Psoas muscle (tissue), 8 donors: ENCODE measurements around the gene EIF1. TPM values are rescaled to one million over a fixed set of nuclear protein-coding genes. Genes with fewer than 3 reads are reported as not detected.
"Not testable (repeated sequence)": the region's sequence is repeated elsewhere in the genome, so short reads cannot be mapped to it uniquely, and the experiment has no call there.

Source experiments
- ATAC-seq, 4 donors: fragments of 200-7000 bp; cut with Tn5 transposase; one replicate each; pipeline ENCODE4 v1.9.1; 2020; ENCODE audit warnings: moderate library complexity in 3 of 4, mild to moderate bottlenecking in 2 of 4
- DNase-seq, 2 donors: peaks; one replicate each; pipeline ENCODE4 v3.0.0-alpha.2; 2020
- H3K27ac ChIP-seq: fragments of 200-600 bp; one replicate; pipeline ENCODE4 v1.8.0; 2022
- H3K27me3 ChIP-seq, 3 donors: fragments of 200-600 bp in 1 of 3; one replicate each; pipeline versions ENCODE4 v1.6.1 to v1.8.0; 2013 to 2022; ENCODE audit warnings: low read length in 2 of 3, mild to moderate bottlenecking in 2 of 3, moderate library complexity in 1 of 3; ENCODE audit not compliant: insufficient read depth in 3 of 3
- H3K36me3 ChIP-seq, 2 donors: fragments of 200-600 bp in 1 of 2; one replicate each; pipeline versions ENCODE4 v1.6.1 to v1.8.0; 2013 to 2022; ENCODE audit warnings: low read depth in 1 of 2, mild to moderate bottlenecking in 1 of 2, moderate library complexity in 1 of 2; ENCODE audit not compliant: insufficient read depth in 1 of 2
- H3K4me1 ChIP-seq: fragments of 200-600 bp; one replicate; pipeline ENCODE4 v1.8.0; 2022
- H3K4me3 ChIP-seq: fragments of 200-600 bp; one replicate; pipeline ENCODE4 v1.8.0; 2022; ENCODE audit warnings: mild to moderate bottlenecking
- H3K9me3 ChIP-seq: fragments of 200-600 bp; one replicate; pipeline ENCODE4 v1.8.0; 2022
- WGBS, 3 donors: extraction: QIAGEN DNeasy Blood & Tissue Kit; methylation state at CpG; one replicate each; pipeline versions ENCODE4 v1.1.6 to v1.1.7; 2013; 5-methylcytosine and 5-hydroxymethylcytosine counted together
- intact Hi-C, 2 donors: fragments of 100-400 bp; cut with DNase I; formaldehyde crosslinking; loops; one replicate each; pipeline versions ENCODE4 v1.11.0 to v1.14.2; 2022
- polyA plus RNA-seq, 3 donors: library from polyadenylated mRNA; stranded (reverse); fragments of 200-250 nt; gene quantifications; one replicate each; pipeline ENCODE4 v1.2.3, GENCODE V29; 2013
- total RNA-seq, 4 donors: library from RNA; stranded (reverse); fragmentation: NEBNext Ultra II Directional in 2 of 4; extraction: Animal tissue kit (Norgen Biotek cat#: 25700) in 2 of 4; gene quantifications; one replicate each; pipeline versions ENCODE4 v1.2.1 to v1.2.4, GENCODE V29; 2021 to 2023
- TF ChIP-seq, protein P1 (sequence below): fragments of 200-600 bp; IDR thresholded peaks from one replicate; pipeline ENCODE4 v1.8.0; 2022; ENCODE audit warnings: antibody characterized with exemption
- donor health status: healthy with polysubstance abuse.
- donor health status: DM: no; HTN: no; CAD: no; lungs with moderate emphysema.
- donor health status: Bipolar disorder and iron deficiency.
- donor health status: healthy.
- donor health status: DM: yes; HTN: yes; CAD: no.
- donor health status: DM: no; HTN: no; CAD: no.
- donor health status: DM: no; HTN: no; CAD: no.
- donor health status: DM: yes; HTN: yes; CAD: no.

EIF1 gene
- total and polyA plus RNA-seq, 7 donors = 1,399 to 2,724 (median 1,788) TPM

DNA sequence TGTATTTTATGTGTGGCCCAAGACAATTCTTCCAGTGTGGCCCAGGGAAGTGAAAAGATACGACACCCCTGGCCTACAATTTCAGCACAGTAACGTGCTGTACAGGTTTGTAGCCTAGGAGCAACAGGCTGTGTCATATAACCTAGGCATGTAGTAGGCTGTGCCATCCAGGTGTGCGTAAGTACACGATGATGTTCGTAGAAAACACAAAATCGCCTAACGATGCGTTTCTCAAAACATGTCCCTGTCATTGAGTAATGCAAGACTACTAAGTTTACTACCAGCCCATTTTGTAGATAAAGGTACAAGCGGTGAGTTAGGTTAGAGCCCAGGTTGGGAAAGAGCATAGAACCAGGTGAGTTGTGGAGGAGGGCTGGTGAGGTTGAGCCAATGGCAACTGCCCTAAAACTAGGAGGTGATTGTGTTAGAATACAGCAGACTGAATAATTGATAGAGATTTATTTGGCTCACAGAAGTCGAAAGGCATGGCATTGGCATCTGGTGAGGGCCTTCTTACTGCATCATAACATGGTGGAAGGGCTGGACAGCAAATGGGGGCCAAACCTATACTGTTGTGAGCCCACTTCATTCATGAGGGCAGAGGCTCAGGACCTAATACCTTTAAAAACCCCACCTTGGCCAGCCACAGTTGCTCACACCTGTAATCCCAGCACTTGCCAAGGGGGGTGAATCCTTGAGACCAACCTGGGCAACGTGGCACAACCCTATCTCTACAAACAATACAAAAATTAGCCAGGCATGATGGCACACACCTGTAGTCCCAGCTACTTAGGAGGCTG is 4.2 kb downstream of the EIF1 start:
- H3K27ac ChIP-seq = peak overlapping the region; percentile 51
- intact Hi-C loops = no loop called here
- ATAC-seq = no peak
- no peak for DNase-seq
- no peak overlapping the region for H3K4me3 ChIP-seq
- no peaks in the 10 kb centered on the region for H3K27me3 ChIP-seq
- H3K4me1 ChIP-seq = peaks cover 51% of the 10 kb centered on the region
- TF ChIP-seq, protein P1, sequence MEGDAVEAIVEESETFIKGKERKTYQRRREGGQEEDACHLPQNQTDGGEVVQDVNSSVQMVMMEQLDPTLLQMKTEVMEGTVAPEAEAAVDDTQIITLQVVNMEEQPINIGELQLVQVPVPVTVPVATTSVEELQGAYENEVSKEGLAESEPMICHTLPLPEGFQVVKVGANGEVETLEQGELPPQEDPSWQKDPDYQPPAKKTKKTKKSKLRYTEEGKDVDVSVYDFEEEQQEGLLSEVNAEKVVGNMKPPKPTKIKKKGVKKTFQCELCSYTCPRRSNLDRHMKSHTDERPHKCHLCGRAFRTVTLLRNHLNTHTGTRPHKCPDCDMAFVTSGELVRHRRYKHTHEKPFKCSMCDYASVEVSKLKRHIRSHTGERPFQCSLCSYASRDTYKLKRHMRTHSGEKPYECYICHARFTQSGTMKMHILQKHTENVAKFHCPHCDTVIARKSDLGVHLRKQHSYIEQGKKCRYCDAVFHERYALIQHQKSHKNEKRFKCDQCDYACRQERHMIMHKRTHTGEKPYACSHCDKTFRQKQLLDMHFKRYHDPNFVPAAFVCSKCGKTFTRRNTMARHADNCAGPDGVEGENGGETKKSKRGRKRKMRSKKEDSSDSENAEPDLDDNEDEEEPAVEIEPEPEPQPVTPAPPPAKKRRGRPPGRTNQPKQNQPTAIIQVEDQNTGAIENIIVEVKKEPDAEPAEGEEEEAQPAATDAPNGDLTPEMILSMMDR = no peak
- peaks cover 18 to 60% of the 10 kb centered on the region in 2 donors for H3K36me3 ChIP-seq
- 74 to 84% (median 80%) methylated on average over 11 of the region's 11 CpGs for WGBS, 3 donors
- no peaks in the 10 kb centered on the region for H3K9me3 ChIP-seq

DNA sequence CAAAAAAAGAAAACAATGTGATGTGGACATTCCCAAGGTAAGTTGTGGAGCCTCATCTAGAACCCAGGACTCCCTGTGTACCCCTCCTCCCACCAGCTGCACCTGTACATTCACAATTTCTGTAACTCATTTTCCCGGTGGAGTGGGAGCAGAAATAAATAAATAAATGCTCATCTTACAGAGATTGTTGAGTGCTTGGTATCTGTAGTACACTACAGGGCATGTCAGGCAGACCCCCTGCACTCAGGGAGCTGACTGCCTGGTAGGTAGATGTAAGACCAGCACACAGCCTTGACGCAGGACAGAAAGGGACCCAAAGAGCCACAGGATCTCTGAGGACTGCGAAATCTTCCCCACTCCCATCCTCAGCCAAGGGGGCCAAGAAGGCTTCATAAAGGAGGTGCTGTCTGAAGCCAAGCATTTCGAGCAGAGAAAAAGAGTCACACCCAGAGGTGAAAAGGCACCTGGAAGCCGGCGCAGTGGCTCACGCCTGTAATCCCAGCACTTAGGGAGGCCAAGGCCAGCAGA is 6.5 kb downstream of the EIF1 start:
- Histone ChIP-seq H3K27ac (peak overlapping the region; percentile 5), H3K27me3 (no peaks in the 10 kb centered on the region), H3K36me3 (peaks cover 12 to 52% of the 10 kb centered on the region in 2 donors), H3K4me3 (no peak overlapping the region), H3K4me1 (peaks cover 48% of the 10 kb centered on the region), H3K9me3 (no peaks in the 10 kb centered on the region)
- DNase-seq (no peak), ATAC-seq (peak in 2 of 4 donors; percentile 4 to 10)
- WGBS, 3 donors = 63 to 80% (median 64%) methylated on average over 7 of the region's 7 CpGs
- TF ChIP-seq, protein P1 = no peak
- intact Hi-C loops = no loop called here

DNA sequence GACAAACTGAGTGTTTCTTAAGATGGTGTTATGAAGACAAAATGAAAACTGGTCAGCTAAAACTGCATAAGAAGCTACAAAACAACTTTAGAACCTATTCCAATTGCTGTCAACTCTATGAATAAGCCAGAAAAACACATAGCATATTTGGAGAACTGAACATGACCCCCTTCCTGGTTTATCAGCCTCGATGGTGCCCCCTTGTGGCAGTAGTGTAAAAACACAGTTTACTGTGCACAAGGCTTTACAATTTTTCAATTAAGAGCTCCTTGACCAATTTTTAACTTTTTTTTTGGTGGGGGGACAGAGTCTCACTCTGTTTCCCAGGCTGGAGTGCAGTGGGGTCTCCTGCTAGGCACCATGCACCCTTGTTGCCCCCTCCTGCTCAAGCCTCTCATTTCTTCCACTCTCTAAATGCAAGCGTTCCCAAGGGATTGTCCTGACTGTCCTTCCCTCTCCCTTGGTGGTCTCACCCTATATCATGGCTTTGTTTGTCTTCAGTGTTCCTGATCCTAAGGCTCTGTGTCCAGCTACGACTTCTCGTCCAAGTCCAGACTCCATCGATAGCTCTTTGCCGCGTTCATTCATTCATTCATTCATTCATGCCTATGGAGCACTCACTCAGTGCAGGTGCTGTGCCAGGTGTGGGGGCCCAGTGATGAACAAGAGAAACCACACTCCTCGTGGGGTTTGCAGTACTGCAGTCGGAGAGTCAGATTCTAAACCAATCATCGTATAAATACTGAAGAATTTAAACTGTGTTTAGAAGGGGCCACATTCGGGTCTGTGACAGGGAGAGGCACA is 7.5 kb downstream of the EIF1 start:
- Histone ChIP-seq H3K4me1 (peaks cover 38% of the 10 kb centered on the region), H3K27me3 (no peaks in the 10 kb centered on the region), H3K36me3 (peaks cover 7 to 43% of the 10 kb centered on the region in 2 donors), H3K27ac (peak overlapping the region; percentile 88), H3K9me3 (no peaks in the 10 kb centered on the region), H3K4me3 (no peak overlapping the region)
- WGBS, 3 donors = 48 to 59% (median 53%) methylated on average over 11 of the region's 11 CpGs
- TF ChIP-seq, protein P1 = peak; percentile 81
- intact Hi-C loops = no loop called here
- ATAC-seq (peak; percentile 21 to 59 (median 38)), DNase-seq (peak in 1 of 2 donors; percentile 59)

DNA sequence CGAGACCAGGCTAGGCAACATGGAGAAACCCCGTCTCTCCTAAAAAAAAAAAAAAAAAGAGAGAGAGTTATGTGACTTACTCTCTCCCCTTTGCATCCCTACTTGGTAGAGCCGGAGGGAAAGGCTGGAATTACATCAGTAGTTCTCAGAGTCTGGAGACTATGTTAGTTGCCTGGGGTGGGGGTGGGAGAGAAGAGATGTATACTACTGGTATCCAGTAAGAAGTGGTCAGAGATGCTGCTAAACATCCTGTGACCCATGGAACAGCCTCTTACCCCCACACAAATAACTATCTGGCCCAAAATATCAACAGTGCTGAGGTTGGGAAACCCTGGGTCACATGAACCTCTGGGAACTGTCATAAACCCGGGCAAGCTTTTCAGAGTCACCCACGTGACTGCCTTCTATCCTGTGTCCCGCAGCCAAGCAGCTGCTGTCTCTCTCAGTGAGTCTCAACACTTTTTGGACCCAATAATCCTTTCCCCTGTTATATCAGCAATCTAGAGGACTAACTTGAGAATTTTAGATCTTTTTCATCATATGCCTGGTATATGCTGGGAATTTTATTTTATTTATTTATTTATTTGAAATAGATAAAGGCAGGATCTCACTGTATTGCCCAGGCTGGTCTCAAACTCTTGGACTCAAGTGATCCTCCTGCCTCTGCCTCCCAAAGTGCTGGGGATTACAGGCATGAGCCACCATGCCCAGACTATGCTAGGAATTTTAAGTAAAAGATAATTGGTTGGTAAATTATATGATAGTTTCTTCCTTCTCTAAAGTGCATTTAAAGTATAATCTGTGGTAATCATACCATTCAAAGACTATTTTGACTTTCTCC is 8.7 kb downstream of the EIF1 start:
- peak; percentile 83 to 91 (median 88) for ATAC-seq
- 17 to 27% (median 23%) methylated on average over 6 of the region's 6 CpGs for WGBS, 3 donors
- no peaks in the 10 kb centered on the region for H3K27me3 ChIP-seq
- H3K36me3 ChIP-seq = peaks cover 3 to 31% of the 10 kb centered on the region in 2 donors
- no peaks in the 10 kb centered on the region for H3K9me3 ChIP-seq
- peaks cover 27% of the 10 kb centered on the region for H3K4me1 ChIP-seq
- peak; percentile 73 to 89 for DNase-seq
- no peak overlapping the region for H3K4me3 ChIP-seq
- intact Hi-C loops = no loop called here
- TF ChIP-seq, protein P1 = no peak
- peak overlapping the region; percentile 88 for H3K27ac ChIP-seq

DNA sequence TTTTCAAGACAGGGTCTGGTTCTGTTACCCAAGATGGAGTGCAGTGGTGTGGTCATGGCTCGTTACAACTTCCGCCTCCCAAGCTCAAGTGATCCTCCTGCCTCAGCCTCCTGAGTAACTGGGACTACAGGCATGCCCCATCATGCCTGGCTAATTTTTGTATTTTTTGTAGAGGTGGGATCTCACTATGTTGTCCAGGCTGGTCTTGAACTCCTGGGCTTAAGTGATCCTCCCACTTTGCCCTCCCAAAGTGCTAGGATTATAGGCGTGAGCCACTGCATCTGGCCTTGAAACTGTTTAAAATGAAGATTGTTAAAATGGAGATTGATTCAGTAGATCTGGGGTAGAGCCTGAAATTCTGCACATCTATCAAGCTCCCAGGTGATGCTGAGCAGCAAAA is 12.2 kb downstream of the EIF1 start:
- ATAC-seq, intact Hi-C loops, H3K36me3 ChIP-seq, H3K4me3 ChIP-seq, H3K9me3 ChIP-seq, H3K27ac ChIP-seq, DNase-seq, H3K27me3 ChIP-seq: not testable (repeated sequence)
- WGBS, 3 donors = 88 to 92% (median 89%) methylated on average over 3 of the region's 3 CpGs
- peaks cover 21% of the 10 kb centered on the region for H3K4me1 ChIP-seq
